Placental epithelial cell (primary cell): Measurements from ENCODE around the gene MBNL1. TPM values are rescaled to one million over a fixed set of nuclear protein-coding genes. Genes with fewer than 3 reads are reported as not detected.

Source experiments
- small RNA-seq: library from RNA; depleted of rRNA; stranded (forward); fragments of <200 nt; gene quantifications from one replicate; pipeline ENCODE3, GENCODE V24; 2012
- total RNA-seq: library from RNA; depleted of rRNA; stranded (reverse); fragments of >200 nt; gene quantifications from 2 replicates; pipeline ENCODE4 v1.2.3, GENCODE V29; 2012

The MBNL1 gene
- total RNA-seq: 84.4 and 218 TPM in 2 replicates

GRCh38 chr3:152268555-152269055 is at the start of gene MBNL1:
Gene MBNL1 (plus strand): TSS chr3:152268929. CDS start chr3:152300194, 31,265 bp downstream.

Small RNA genes within 50 kb of the gene (small RNA-seq; reads per million reads assigned to genes)
- gene RF00019: not detected
